PC-9 (cell line): Measurements from ENCODE around the gene CDCA5. TPM values are rescaled to one million over a fixed set of nuclear protein-coding genes. Genes with fewer than 3 reads are reported as not detected.

Experiments used
- BruUV-seq: library from RNA; stranded (reverse); fragments of 400-500 nt; replicated peaks from 2 replicates; lab custom pipeline; 2021; lab: Mats Ljungman, UMichigan
- CTCF ChIA-PET: fragments of 300-600 bp; sonication (Branson Sonifier 250); formaldehyde crosslinking; loops from one replicate; lab custom pipeline; 2022; ENCODE audit warnings: antibody characterized with exemption; lab: Charles Lee
- POLR2A ChIA-PET: fragments of 300-600 bp; sonication (Branson Sonifier 250); formaldehyde crosslinking; loops from one replicate; lab custom pipeline; 2022; ENCODE audit warnings: antibody characterized with exemption; ENCODE audit not compliant: unreplicated experiment; lab: Charles Lee
- DNase-seq, 2 experiments: peaks; one replicate each; pipeline versions ENCODE4 v3.0.0 to v3.0.0-alpha.2; 2015 to 2022; ENCODE audit warnings: mixed read lengths in 1 of 2
- H2AFZ ChIP-seq: fragments of 200-600 bp; sonication (generic); 2 replicates; pipeline ENCODE4 v1.8.1; 2017; ENCODE audit warnings: antibody characterized with exemption
- H3F3A ChIP-seq: fragments of 200-600 bp; sonication (generic); 2 replicates; pipeline ENCODE4 v1.8.1; 2017; ENCODE audit warnings: antibody characterized with exemption, mild to moderate bottlenecking, low read depth; ENCODE audit not compliant: insufficient read depth
- H3K27ac ChIP-seq: fragments of 200-600 bp; sonication (generic); 2 replicates; pipeline ENCODE4 v1.6.1; 2016; ENCODE audit warnings: mixed run types
- H3K27me3 ChIP-seq: fragments of 200-600 bp; sonication (generic); 2 replicates; pipeline ENCODE4 v1.6.1; 2016; ENCODE audit warnings: low read depth, mixed run types; ENCODE audit not compliant: insufficient read depth
- H3K36me3 ChIP-seq: fragments of 200-600 bp; sonication (generic); 2 replicates; pipeline ENCODE4 v1.6.1; 2016; ENCODE audit warnings: low read depth, mixed run types
- H3K4me1 ChIP-seq: fragments of 200-600 bp; sonication (generic); replicated peaks from 2 replicates; pipeline ENCODE4 v1.6.1; 2016; ENCODE audit warnings: mixed run types; ENCODE audit not compliant: insufficient read depth
- H3K4me2 ChIP-seq: fragments of 200-600 bp; sonication (generic); 2 replicates; pipeline ENCODE4 v1.6.1; 2017; ENCODE audit warnings: mixed run types
- H3K4me3 ChIP-seq: fragments of 200-600 bp; sonication (generic); 2 replicates; pipeline ENCODE4 v1.6.1; 2016; ENCODE audit warnings: mixed run types
- H3K79me2 ChIP-seq: fragments of 200-600 bp; sonication (generic); 2 replicates; pipeline ENCODE4 v1.6.1; 2017; ENCODE audit warnings: low read depth, mixed run types
- H3K9me2 ChIP-seq: fragments of 200-600 bp; sonication (generic); 2 replicates; pipeline ENCODE4 v1.8.1; 2017; ENCODE audit warnings: mild to moderate bottlenecking; ENCODE audit not compliant: insufficient read depth
- H3K9me3 ChIP-seq: fragments of 200-600 bp; sonication (generic); 2 replicates; pipeline ENCODE4 v1.8.1; 2016; ENCODE audit warnings: low read depth; ENCODE audit not compliant: insufficient read depth
- H4K20me1 ChIP-seq: fragments of 200-600 bp; sonication (generic); 2 replicates; pipeline ENCODE4 v1.8.1; 2017; ENCODE audit not compliant: insufficient read depth
- EZH2 ChIP-seq: fragments of 200-600 bp; sonication (generic); IDR thresholded peaks from 2 replicates; pipeline ENCODE4 v1.8.0; 2017; ENCODE audit warnings: antibody characterized with exemption, low read depth
- intact Hi-C: fragments of 100-400 bp; cut with micrococcal nuclease; formaldehyde crosslinking; loops from one replicate; pipeline ENCODE4 v1.10.0; 2022; ENCODE audit not compliant: unreplicated experiment
- total RNA-seq: library from RNA; stranded (reverse); gene quantifications from 2 replicates; pipeline ENCODE4 v1.2.3, GENCODE V29; 2021
- TF ChIP-seq, protein P1 (sequence below): fragments of 200-600 bp; sonication (generic); conservative IDR thresholded peaks from 2 replicates; pipeline ENCODE4 v1.6.1; 2017; ENCODE audit warnings: mixed run types, antibody characterized with exemption, mild to moderate bottlenecking, moderate library complexity

The CDCA5 gene
- total RNA-seq, 1 experiment from 2014 or later, result 86.4 TPM

DNA sequence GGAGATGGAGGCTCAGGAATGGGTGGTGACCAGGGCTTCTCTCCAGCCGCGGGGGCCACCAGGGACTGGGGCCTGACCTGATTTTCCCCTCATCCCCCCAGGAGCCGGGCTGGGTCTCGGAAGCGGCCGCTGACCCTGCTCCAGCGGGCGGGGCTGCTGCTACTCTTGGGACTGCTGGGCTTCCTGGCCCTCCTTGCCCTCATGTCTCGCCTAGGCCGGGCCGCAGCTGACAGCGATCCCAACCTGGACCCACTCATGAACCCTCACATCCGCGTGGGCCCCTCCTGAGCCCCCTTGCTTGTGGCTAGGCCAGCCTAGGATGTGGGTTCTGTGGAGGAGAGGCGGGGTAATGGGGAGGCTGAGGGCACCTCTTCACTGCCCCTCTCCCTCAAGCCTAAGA lies 4.0 kb upstream of the CDCA5 start:
- POLR2A ChIA-PET, result no interaction called here
- H2AFZ ChIP-seq, result no peak overlapping the region
- CTCF ChIA-PET, result no interaction called here

DNA sequence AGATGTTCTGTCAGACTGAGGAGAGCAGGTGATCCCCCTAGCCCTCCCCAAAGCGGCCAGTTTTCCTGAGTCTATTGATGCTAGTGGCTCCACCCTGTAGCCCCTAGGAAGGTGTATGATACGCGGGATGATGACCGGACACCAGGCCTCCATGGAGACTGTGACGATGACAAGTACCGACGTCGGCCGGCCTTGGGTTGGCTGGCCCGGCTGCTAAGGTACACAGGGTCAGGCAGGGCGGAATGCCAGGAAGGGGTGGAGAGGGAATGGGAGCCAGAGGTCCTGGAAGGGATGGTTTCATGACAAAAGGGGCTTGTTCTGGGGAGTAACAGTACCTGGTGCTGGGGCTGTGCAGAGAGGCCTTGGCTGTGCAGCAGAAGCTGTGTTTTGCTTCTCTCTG lies 3.4 kb upstream of the CDCA5 start:
- H3K4me2 ChIP-seq, result no peak overlapping the region
- H3K27me3 ChIP-seq, result no peaks in the 10 kb centered on the region
- no peak for DNase-seq
- TF ChIP-seq, protein P1, sequence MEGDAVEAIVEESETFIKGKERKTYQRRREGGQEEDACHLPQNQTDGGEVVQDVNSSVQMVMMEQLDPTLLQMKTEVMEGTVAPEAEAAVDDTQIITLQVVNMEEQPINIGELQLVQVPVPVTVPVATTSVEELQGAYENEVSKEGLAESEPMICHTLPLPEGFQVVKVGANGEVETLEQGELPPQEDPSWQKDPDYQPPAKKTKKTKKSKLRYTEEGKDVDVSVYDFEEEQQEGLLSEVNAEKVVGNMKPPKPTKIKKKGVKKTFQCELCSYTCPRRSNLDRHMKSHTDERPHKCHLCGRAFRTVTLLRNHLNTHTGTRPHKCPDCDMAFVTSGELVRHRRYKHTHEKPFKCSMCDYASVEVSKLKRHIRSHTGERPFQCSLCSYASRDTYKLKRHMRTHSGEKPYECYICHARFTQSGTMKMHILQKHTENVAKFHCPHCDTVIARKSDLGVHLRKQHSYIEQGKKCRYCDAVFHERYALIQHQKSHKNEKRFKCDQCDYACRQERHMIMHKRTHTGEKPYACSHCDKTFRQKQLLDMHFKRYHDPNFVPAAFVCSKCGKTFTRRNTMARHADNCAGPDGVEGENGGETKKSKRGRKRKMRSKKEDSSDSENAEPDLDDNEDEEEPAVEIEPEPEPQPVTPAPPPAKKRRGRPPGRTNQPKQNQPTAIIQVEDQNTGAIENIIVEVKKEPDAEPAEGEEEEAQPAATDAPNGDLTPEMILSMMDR, result no peak
- TF ChIP-seq EZH2, result no peak
- ChIA-PET CTCF (no interaction called here), POLR2A (no interaction called here)
- H3K4me3 ChIP-seq, result no peak overlapping the region
- no peaks in the 10 kb centered on the region for H4K20me1 ChIP-seq
- peaks cover 17% of the 10 kb centered on the region for H3K4me1 ChIP-seq
- H3K9me3 ChIP-seq, result no peaks in the 10 kb centered on the region
- H2AFZ ChIP-seq, result no peak overlapping the region
- peaks cover 13% of the 10 kb centered on the region for H3K36me3 ChIP-seq
- peaks cover 35% of the 10 kb centered on the region for H3K79me2 ChIP-seq
- no peaks in the 10 kb centered on the region for H3K9me2 ChIP-seq
- no peak overlapping the region for H3K27ac ChIP-seq
- intact Hi-C loops, result no loop called here
- H3F3A ChIP-seq, result peaks cover 18% of the 10 kb centered on the region; the same call in 1 of the 2 replicates
- BruUV-seq, result no TSS peak

More for the DNA sequence above, 4.0 kb upstream of the CDCA5 start:
- H4K20me1 ChIP-seq, result no peaks in the 10 kb centered on the region
- peaks cover 21% of the 10 kb centered on the region; the same call in 1 of the 2 replicates for H3F3A ChIP-seq
- BruUV-seq, result no TSS peak
- H3K9me2 ChIP-seq, result no peaks in the 10 kb centered on the region
- peaks cover 13% of the 10 kb centered on the region for H3K4me1 ChIP-seq
- peaks cover 29% of the 10 kb centered on the region for H3K79me2 ChIP-seq
- no peak overlapping the region for H3K27ac ChIP-seq
- H3K36me3 ChIP-seq, result peaks cover 13% of the 10 kb centered on the region
- H3K4me3 ChIP-seq, result no peak overlapping the region
- no peak overlapping the region for H3K4me2 ChIP-seq
- intact Hi-C loops, result no loop called here
- no peak for TF ChIP-seq EZH2
- TF ChIP-seq, protein P1, result no peak
- no peaks in the 10 kb centered on the region for H3K27me3 ChIP-seq
- no peak for DNase-seq
- H3K9me3 ChIP-seq, result no peaks in the 10 kb centered on the region

DNA sequence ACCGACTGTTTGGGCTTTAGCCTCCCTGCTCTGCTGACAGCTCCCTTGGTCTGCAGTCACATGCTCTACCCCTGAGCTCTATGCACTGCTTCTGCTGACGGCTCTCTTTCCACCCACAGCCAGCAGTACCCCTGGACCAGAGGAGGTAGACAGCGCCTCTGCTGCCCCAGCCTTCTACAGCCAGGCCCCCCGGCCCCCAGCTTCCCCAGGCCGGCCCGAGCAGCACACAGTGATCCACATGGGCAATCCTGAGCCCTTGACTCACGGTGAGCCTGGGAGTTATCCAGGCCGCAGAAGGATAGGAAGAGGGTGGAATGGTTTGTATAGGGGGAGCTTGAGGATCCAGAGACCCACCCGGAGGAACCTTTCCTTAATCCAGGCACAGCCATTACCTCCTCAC lies 3.0 kb upstream of the CDCA5 start:
- ChIA-PET CTCF (no interaction called here), POLR2A (interaction anchor here (0.6 kb wide), 1 partner anchor 71 kb away, joined by 5 read pairs; no protein-coding TSS in a partner anchor)
- Histone ChIP-seq H3K9me2 (no peaks in the 10 kb centered on the region), H2AFZ (no peak overlapping the region), H3K9me3 (no peaks in the 10 kb centered on the region), H3K4me1 (peaks cover 17% of the 10 kb centered on the region), H3K79me2 (peaks cover 39% of the 10 kb centered on the region), H4K20me1 (no peaks in the 10 kb centered on the region), H3K36me3 (peaks cover 13% of the 10 kb centered on the region), H3K27ac (no peak overlapping the region), H3K4me3 (no peak overlapping the region), H3F3A (peaks cover 18% of the 10 kb centered on the region; the same call in 1 of the 2 replicates), H3K4me2 (no peak overlapping the region), H3K27me3 (no peaks in the 10 kb centered on the region)
- no peak for DNase-seq
- BruUV-seq, result no TSS peak
- intact Hi-C loops, result no loop called here
- TF ChIP-seq, protein P1, result no peak
- TF ChIP-seq EZH2, result no peak
